Ishikawa (cell line): Measurements from ENCODE around the gene CSTPP1.

ENCODE experiments used
- NFIC ChIP-seq: IDR thresholded peaks from 2 replicates; pipeline ENCODE4 v1.6.1; 2012
- TAF1 ChIP-seq: IDR thresholded peaks from 2 replicates; pipeline ENCODE4 v1.6.1; 2012; ENCODE audit warnings: low read depth, mild to moderate bottlenecking

GRCh38 chr11:47034091-47034490 is 97.5 kb downstream of the CSTPP1 start:
- no peak for TF ChIP-seq NFIC
- no peak for TF ChIP-seq TAF1
